Activated CD8-positive, alpha-beta memory T cell treated with anti-CD3 and anti-CD28 coated beads, Interleukin-2, amount 50 U/mL, for 1 hour (primary cell): ENCODE measurements around the gene MZF1.

Source experiments
- DNase-seq: peaks from one replicate; pipeline ENCODE4 v3.0.0-alpha.2; 2020; ENCODE audit errors: extremely low read depth

MZF1 gene

DNA sequence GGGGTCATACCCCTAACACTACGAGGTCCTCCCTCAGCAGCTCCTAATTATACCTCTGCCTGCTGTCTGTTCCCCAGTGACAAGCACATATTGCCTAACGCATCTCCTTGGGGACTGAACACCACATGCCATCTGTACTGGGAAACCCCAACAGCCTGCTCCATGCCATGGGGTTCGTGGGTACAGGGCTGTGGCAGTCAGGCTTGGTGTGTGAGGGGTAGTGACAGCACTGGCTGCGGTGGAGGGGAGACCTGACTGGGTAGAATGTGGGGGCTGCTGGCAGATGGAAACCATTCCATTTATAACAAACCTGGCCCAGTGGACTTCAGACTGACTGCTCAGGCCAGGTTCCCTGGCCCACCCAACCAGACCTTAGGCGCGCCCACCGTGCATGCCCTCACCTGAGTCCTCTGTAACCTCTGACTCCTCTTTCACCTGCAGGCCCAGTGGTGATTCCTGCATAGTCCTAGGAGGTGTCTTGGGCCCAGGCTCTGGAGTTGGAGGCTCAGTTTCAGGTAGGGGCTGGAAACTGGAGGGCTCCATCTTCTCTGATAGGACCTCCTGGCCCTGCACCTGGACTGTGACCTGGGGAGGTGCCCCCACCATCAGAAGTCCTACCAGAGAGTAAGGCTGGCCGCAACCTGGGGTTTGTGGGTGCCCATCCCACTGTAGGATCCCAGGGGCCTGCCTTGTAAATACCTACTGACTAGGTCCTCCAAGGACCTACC lies 3.0 kb downstream of the MZF1 start:
- DNase-seq: no peak

DNA sequence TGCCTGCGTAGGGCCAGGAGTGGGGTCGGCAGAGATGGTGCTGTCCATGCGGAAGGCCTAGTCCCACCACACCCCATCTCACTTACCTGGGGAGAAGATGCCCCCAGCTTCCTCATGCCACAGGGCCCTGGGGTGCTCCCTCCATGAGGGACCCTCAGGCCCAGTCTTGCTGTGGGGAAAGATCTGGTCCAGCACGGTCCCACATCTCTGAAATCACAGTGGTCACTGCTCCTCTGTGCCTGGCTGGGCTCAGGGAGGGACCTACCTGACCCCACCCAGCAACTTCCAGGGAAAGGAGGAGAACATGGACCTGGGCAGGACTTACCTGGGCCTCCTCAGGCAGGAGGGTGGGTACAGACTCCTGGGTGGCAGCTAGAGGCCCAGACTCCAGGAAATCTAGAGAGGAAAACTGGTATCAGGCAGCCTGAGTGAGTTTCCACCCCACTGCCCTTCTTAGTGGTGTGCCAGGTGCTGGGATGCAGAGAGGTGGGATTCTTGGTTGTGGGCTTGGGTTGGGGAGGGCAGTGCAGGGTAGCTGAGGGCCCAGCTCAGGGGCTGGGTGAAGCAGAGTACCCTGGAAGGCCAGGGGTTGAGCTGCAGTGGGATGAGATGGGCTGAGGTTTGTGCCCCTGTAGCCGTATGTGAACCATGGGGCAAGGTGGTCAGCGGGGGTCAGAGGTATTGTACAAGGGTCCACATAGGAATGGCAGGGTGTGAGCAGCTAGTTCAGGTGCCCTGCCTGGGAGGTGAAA lies 3.8 kb downstream of the MZF1 start:
- DNase-seq: no peak

DNA sequence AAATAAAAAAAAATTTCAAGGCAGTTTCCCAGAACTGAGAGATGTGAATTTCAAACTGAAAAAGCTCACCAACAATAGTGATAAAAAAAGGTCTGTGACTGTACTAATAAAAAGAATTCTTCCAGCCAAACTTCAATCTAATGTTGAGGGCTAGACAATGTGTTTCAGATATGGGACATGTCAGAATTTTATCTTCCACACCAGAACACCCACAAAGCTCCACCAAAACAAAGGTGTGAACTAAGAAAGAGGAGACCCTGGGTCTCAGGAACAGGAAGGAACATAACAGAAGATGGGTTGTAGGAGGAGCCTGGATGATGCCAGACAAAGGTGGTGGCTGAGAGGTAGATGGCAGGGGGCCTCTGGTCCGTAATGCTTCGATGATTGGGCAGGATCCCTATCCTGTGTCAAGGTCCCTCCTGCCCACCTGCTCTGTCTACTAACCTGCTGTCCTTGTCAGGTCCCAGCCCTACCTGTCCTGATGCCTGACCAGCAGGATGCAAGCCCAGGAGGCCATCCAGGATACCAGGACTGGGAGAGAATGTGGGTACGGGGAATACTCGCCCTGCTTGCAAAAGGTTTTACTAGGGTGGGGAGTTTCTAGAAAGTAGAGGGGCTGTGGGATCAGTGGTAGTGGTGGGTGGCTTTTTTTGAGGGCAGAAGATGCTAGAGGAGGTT lies 4.5 kb downstream of the MZF1 start:
- DNase-seq: no peak

DNA sequence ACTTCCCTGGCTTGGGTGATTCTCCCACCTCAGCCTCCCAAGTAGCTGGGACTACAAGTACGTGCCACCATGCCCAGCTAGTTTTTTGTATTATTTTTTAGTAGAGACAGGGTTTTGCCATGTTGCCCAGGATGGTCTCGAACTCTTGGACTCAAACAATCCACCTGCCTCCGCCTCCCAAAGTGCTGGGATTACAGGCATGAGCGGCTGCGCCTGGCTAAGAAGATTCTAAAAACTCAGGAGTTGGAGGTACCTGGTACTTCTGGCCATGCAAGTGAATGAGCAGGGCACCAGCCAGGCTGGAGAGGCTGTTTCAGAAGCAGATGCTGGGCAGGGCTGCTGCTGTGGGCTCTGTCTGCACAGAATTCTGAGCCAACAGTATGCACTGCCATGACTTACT lies 6.1 kb downstream of the MZF1 start:
- DNase-seq: no peak

DNA sequence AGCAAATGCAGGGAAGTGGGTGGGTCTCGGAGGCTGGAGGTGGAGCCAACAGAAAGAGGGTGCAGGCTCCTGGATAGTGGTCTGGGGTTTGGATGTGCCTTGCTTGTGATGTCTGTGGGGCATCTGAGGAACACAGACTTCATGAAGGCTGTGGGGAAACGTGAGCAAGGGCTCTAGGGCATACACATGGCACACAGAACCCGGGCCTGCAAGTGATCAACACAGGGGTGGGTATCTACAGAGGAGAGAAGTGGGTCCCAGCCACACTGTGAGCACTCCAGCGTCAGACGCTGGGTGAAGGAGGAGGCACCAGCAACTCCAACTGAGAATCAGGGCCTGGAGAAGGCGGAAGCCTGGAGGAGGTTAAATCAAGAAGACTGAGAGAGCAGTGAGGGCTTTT lies 9.3 kb downstream of the MZF1 start:
- no peak for DNase-seq

DNA sequence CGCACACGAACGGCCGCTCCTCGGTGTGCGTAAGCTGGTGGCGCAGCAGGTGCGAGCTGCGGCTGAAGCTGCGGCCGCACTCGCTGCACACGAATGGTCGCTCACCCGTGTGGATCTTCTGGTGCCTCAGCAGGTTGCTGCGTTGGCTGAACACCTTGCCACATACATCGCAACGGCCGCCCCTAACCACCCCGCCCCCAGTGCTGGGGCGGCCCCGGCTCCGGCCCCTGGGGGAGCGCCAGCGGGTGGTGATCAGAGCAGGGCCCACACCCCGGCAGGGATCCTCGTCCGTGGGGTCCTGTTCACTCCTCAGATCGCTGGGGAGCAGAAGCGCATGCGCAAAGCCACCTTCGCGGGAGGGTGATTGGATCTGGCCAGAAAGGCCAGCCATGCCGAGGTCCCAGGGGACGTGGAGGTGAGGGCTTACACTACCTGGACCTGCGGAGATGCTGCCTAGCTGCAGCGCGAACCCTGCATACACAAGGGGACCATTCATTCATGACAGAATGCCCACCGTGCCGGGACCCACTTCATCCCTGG lies 10.0 kb downstream of the MZF1 start:
- no peak for DNase-seq

DNA sequence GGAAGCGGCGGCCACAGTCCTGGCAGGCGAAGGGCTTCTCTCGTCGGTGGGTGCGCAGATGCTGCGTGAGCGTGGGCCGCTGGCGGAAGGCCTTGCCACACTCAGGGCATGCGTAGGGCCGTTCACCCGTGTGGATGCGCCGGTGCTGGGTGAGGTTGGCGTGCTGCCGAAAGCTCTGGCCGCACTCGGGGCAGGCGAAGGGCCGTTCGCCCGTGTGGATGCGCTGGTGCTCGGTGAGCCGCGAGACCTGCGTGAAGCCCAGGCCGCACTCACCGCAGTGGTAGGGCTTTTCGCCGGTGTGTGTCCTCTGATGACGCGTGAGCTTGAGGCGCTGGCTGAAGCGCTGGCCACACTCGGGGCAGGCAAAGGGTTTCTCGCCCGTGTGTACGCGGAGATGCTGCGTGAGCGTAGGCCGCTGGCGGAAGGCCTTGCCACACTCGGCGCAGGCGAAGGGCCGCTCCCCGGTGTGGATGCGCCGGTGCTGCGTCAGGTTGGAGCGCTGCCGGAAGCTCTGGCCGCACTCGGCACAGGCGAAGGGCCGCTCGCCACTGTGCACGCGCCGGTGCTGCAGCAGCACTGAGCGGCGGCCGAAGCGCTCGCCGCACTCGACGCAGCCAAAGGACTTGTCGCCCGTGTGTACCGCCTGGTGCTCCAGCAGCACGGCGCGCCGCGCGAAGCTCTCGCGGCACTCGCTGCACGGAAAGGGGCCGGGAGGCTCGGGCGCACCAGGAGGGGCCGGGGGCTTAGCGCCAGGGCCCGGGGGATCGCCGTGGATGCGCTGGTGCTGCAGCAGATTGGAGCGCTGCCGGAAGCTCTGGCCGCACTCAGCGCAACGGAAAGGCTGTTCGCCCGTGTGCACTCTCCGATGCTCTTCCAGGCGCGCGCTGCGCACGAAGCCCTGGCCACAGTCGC lies 10.8 kb downstream of the MZF1 start:
- DNase-seq: no peak

DNA sequence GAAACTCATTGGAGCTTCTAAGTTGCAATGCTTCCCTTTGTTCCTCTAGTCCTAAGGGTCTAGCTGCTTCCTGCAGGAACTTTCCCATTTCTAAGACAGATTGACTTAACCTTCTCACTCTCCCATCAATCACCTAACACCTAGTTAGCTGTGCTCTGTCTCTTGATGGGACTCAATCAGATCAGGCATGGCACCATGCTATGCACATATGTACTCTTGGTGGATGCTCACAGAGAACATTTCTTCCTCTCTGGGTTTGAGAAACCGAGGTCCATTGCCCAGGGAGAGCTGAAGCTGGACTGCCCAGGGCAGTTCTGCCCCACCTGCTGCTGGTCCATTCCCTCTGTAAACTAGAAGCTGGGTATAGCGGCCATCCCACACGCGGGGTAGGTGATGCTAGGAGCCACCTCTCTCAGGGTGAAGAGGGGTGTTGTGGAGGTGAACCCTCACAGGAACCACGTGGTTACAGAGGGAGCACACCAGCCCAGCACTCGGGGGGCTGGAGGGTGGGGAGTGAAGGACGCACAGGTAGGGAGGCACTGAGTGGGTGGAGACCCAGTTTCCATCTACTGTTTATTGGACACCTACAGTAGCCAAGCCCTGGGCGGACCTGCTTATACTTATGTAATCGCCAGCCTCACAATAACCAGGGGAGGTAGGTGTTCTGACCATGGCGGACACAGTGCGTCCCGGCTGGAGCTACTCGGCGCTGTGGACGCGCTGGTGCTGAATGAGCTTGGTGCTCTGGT lies 11.6 kb downstream of the MZF1 start:
- DNase-seq: no peak

DNA sequence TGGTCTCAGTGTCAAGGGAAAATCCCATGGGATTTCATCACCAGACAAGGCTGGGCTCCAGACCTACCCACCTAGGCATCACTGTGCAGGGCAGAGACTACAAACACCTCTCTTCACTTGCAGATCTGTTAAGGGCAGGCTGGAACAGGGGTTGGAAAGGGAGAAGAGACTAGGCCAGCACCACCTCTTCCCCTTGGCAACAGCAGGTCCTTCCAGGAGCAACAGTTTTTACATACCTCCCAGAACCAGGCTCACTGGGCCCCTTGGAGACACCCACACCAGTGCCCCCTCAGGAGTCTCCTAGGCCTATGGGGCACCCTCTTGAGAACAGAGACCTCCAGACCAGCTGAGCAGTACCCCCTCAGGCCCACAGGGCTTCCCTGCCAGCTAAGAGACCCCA lies 12.2 kb downstream of the MZF1 start:
- no peak for DNase-seq

DNA sequence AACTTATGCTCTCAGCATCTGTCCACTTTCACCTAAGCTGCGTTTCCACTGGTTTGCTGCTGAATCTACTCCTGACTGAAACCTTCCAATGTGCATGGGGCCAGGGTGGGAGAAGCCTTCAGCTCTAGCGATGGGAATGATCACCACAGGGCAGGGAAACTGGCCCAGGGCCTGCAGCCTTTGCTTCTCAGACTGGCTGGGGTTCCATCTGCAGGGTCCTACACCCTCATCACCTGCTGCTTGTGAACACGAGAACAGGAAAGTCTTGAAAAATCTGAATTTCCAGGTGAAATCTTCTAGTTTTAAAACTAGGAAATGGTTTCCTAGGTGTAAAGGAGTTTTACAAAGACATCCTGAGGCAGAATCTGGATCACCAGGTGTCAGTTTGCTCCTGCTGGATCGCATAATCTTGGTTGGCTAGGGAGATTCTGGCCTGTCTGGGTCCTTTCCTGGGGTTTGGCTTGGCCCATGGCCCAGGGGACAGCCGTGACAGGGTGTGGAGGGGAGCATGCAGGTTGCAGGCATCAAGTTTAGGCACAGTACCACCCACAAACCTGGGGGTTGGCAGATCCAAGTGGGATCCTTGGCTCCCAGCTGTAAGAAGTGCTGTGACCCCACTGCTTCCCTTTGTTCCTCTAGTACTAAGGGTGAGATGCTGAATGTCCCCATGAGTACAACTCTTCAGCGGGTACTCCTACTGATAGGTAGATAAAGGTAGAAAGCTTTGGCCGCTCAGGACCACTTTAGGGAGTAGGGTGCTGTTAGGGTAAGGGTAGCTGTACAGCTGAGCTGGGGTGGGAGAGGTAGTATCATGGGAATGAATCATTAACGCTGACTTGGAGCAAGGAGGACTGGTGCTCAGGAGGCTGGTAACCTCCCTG lies 12.9 kb downstream of the MZF1 start:
- no peak for DNase-seq

DNA sequence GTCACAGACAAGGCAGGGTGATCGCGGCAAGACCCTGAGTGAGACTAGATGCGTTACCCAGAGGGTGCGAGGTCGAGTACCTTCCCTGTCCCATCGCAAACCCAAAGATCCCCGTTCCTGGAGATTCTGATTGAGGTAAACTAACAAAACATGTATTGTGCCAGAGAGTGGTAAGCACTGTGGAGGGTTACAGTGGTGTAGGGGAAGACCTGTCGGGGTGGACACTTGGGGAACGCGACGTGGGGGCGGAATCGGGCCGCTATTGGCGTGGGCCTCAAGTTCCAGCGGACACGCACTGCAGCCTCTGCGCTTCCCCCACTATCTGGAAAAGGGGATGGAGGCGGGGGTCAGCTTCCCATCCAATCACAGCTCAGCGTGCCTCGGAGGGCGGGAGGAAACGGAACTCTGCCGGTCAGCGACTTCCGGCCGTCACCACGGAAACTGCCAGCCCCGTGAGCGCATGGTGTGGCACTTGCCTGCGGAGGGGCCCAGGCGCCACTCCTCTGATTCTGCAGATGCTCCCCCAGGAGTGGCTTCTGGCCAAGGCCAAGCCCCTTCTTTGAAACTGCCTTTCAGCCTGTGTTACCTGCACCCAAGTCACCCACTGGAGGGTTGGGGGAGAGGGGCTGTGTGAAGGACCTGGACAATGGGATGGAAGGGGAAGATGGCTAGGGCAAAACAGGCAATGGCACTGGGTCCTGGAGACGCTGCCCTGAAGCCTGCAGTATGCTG lies 13.7 kb downstream of the MZF1 start:
- DNase-seq: no peak

DNA sequence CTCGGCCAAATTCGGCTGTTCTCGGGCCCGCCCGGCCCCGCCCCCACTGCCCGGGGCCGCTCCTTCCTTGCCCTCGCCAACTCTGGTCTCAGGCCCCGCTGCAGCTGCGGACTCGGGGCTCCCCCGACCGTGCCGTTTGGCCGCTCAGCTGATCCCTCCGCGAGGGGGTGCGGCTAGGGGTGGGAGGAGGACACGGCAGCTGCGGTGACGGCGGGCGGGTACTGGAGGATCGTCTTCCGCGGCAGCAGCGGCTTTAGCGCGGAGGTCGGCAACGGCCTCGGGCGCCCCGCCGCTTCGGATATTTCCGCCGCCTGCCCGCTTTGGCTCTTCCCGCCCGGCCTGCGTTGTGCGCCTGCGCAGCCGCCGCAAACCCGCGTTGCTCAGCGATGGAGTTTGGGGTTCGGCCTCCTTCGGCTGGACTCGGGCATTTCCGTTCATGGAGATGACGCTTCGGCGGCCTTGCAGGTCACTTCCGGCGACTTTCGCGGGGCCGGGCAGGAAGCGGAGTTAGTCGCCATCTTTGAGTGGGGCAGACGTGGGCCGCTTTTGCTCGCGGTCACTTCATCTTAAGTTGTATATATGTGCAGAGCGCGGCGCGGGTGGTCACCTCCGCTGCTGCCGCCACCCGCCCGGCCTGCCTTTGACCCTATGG lies 14.4 kb downstream of the MZF1 start:
- DNase-seq: peak; percentile 98

DNA sequence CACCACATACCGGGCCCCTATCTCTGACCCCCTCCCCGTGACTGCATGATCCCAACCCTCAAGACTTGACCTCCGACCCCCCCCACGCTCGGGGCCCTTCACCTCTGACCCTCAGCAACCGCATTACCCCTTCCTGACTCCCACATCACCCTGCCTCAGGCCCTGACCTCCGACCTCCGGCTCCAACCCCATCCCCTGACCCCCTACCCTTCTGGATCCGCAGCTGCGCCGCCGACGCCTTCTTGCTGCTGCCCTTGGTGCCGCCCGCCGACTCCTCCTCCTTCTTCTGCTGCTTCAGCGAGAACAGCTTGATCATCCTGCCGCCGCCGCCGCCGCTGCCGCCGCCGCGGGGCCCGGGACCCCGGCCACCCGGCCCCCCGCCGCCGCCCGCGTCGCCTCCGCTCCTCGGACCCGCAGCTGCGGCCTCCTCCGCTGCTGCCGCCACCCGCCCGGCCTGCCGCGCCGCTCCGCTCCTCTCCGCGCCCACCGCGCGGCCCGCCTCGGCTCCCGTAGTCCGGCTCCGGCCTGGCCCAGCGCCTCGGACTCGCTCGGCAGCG lies 15.0 kb downstream of the MZF1 start, which contains the start of gene UBE2M:
Gene UBE2M, minus strand, starts transcription at position 546 of the 557 bp plus-strand sequence. Its CDS starts 230 bp downstream, at position 316.
- no peak for DNase-seq

DNA sequence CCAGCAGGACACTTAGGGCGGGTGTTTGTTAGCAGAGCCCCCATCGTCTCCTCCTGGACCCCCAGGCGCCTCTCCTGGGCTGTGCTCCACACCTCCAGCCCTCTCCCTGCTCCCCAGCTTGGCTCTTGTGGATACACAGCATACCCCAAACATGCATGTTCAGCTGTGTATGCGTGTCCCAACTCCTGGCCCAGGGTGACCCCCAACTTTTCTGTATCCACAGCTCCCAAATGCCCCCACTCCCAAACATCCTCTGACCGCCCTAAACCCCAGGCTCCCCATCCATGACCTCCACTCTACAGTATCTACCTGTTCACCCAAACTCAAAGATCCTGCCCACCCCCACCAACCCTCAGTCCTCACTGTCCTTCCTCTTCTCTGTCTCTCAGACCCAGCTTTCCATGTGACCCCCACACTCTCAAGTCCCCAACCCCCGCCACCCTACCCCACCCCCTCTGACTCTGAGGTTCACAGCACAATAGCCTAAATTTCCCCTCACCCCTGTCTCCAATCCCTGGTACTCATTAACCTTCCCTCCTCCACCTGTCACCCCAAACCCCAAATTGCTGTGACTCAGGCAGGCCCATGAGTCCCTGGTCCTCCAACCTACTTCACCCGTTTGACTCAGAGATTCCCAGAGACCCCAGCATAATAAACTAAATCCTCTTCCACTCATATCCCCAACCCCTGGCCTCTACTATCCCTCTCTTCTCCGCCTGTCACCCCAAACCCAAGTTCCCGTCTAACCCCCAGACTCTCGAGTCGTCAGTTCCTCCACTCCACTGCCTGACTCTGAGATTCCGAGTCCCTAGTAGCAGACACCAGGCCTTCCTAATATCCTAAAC lies 15.7 kb downstream of the MZF1 start:
- no peak for DNase-seq

DNA sequence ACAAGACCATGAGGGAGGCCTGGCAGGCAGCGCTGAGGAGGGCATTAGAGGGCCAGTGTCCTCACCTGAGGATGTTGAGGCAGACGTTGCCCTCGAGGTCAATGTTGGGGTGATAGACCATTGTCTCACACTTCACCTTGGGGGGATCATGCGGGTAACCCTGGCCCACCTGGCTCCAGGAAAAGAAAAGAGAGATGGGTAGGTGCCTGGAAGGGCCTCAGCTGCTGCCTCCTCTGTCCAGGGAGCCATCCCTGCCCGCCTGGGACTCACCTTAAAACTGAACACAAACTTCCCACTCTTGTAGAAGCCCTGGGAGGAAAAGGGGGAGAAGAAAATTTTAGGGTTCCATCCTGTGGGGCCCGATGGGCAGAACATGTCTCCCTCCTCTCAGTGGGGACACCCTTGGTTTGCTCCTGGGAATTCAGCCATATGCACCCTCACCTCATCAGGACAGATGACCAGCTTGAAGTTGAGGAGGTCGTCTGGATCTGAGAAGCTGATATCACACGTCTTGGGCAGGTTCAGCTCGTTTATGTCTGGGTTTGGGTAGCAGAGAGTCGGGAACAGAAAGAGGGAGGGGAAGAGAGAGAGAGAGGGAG lies 16.4 kb downstream of the MZF1 start:
- DNase-seq: no peak

DNA sequence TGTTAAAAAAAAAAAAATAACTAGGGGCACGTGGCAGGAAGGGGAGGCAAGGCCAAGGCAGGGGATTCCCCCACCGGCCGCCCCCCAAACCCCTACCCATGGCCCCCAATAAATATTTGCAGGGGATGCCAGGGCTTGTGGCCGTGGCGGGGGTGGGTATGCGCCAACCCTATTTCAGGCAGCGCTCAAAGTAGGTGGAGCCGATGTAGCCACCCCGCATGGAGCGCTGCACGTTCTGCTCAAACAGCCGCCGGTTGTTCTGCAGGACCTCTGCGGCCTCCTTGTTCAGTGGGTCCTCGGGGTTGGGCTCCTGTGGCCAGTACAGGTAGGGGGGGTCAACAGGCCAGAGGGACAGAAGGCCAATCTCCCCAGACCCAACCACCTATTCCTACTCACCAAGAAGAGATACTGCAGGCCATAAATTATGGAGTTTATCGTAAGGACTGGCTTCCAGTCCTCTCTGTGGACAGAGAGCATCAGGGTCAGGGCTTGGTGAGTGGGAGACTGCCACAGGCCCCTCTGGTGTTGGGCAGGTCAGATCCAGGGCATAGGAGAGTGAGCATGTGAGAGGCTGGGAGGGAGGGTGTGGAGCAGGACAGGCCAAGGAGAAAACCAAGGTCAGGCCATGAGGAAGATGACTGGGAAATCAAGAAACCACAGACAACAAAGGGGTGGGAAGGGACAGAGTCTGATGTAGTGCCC lies 17.1 kb downstream of the MZF1 start:
- no peak for DNase-seq
